Loucy (cell line): Measurements from ENCODE around the gene L3MBTL4.

ENCODE experiments used
- H2AFZ ChIP-seq: fragments of 200-600 bp; sonication (generic); 2 replicates; pipeline ENCODE4 v1.6.0; 2016; ENCODE audit warnings: antibody characterized with exemption, mild to moderate bottlenecking, low read length, moderate library complexity
- H3F3A ChIP-seq: fragments of 200-600 bp; 2 replicates; pipeline ENCODE4 v1.6.0; 2016; ENCODE audit warnings: antibody characterized with exemption, low read depth, mild to moderate bottlenecking
- H3K27me3 ChIP-seq: fragments of 200-600 bp; sonication (generic); 2 replicates; pipeline ENCODE4 v1.6.1; 2014; ENCODE audit warnings: low read length, mild to moderate bottlenecking; ENCODE audit not compliant: insufficient read depth, poor library complexity, severe bottlenecking
- H3K36me3 ChIP-seq: fragments of 200-600 bp; sonication (generic); 2 replicates; pipeline ENCODE4 v1.6.1; 2016; ENCODE audit warnings: low read length; ENCODE audit not compliant: insufficient read depth
- H3K4me1 ChIP-seq: fragments of 200-600 bp; sonication (generic); 2 replicates; pipeline ENCODE4 v1.5.1; 2014; ENCODE audit warnings: low read length, mild to moderate bottlenecking; ENCODE audit not compliant: insufficient read depth, poor library complexity, severe bottlenecking
- H3K4me2 ChIP-seq: fragments of 200-600 bp; sonication (generic); 2 replicates; pipeline ENCODE4 v1.6.0; 2014; ENCODE audit warnings: antibody characterized with exemption, low read length, low read depth, mild to moderate bottlenecking; ENCODE audit not compliant: poor library complexity, severe bottlenecking
- H3K4me3 ChIP-seq: fragments of 200-600 bp; sonication (generic); 2 replicates; pipeline ENCODE4 v1.5.1; 2014; ENCODE audit warnings: low read length, mild to moderate bottlenecking, mixed read lengths; ENCODE audit not compliant: poor library complexity, severe bottlenecking
- H3K79me2 ChIP-seq: fragments of 200-600 bp; sonication (generic); 2 replicates; pipeline ENCODE4 v1.6.1; 2014; ENCODE audit warnings: low read length; ENCODE audit not compliant: insufficient read depth
- H3K9ac ChIP-seq: fragments of 200-600 bp; sonication (generic); 2 replicates; pipeline ENCODE4 v1.6.0; 2014; ENCODE audit warnings: mild to moderate bottlenecking, low read depth, low read length, moderate library complexity; ENCODE audit not compliant: poor library complexity, severe bottlenecking
- H3K9me2 ChIP-seq: fragments of 200-600 bp; sonication (generic); replicated peaks from 2 replicates; pipeline ENCODE4 v1.6.1; 2016; ENCODE audit warnings: low read depth, low read length, mixed read lengths
- H3K9me3 ChIP-seq: fragments of 200-600 bp; sonication (generic); 2 replicates; pipeline ENCODE4 v1.6.1; 2014; ENCODE audit warnings: mild to moderate bottlenecking, antibody characterized with exemption, low read length, low read depth; ENCODE audit not compliant: insufficient read depth
- H4K20me1 ChIP-seq: fragments of 200-600 bp; sonication (generic); 2 replicates; pipeline ENCODE4 v1.6.0; 2014; ENCODE audit warnings: antibody characterized with exemption, low read length, mild to moderate bottlenecking; ENCODE audit not compliant: insufficient read depth, poor library complexity, severe bottlenecking
- CTCF ChIP-seq: fragments of 200-600 bp; sonication (generic); conservative IDR thresholded peaks from 2 replicates; pipeline ENCODE4 v1.5.1; 2014; ENCODE audit warnings: mild to moderate bottlenecking, antibody characterized with exemption, low read length
- EZH2phosphoT487 ChIP-seq: fragments of 200-600 bp; IDR thresholded peaks from 2 replicates; pipeline ENCODE4 v1.6.1; 2018; ENCODE audit warnings: antibody characterized with exemption, mild to moderate bottlenecking, moderate library complexity, borderline replicate concordance

Gene L3MBTL4

DNA sequence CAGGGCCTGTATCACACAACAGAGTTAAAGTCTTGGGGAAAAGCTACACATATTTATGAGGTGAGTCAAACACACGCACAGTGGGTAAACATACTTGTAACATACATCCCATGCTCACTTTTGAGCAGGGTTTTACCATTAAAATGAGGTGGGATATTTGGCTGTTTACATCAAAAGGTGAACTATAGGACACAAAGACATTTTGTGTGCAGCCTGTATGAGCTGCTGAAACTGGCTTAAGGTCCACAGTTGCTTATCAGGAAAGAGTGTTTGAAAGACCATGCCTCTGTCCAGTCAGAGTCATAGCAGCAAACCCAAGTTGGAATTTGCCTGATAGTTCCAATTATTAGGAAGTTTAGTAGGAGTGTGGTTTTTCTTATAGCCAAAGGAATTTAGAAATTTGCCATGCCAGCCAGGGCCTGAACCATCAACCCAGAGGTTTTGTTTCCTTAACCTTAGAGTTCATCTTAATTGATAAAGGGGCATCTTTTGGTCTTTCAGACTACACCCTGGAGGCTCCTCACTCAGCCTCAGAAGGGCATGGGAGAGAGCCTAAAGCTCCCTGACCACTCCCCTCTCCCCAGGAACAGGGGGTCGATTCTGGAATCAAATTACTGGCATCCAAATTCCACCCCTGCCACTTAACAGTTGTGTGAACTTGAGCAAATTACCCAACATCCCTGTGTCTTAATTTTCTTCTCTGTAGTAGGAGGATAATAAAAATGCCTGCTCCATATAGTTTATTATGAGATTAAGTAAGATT lies 29.9 kb upstream of the L3MBTL4 start:
- Histone ChIP-seq H3F3A (no peaks in the 10 kb centered on the region), H3K27me3 (no peaks in the 10 kb centered on the region), H3K9me2 (no peaks in the 10 kb centered on the region), H3K36me3 (no peaks in the 10 kb centered on the region), H3K4me1 (no peaks in the 10 kb centered on the region), H3K9ac (no peak overlapping the region), H3K9me3 (no peaks in the 10 kb centered on the region; the same call in 1 of the 2 replicates), H3K4me3 (no peak overlapping the region), H3K4me2 (no peak overlapping the region), H2AFZ (no peak overlapping the region), H3K79me2 (no peaks in the 10 kb centered on the region), H4K20me1 (no peaks in the 10 kb centered on the region)
- TF ChIP-seq EZH2phosphoT487 (no peak), CTCF (no peak)

DNA sequence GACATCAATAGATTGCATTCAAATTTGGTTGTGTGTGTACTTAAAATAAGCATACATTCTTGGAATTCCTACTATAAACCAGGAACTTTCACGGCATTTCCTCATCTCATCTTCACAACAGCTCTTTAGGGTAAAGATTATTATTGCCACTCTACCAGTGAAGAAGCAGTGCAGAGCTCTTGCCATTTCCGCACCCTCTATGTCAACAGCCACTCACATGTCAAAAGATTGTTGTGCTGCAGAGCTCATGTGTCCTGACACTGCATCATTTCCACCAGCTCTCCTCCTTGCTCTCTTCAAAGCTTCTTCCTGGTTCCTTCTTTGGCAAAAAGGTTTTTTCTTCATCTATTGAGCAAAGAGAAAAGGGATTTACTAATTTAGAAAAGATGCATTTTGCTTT lies 26.5 kb upstream of the L3MBTL4 start:
- no peaks in the 10 kb centered on the region for H4K20me1 ChIP-seq
- H3K4me1 ChIP-seq, result no peaks in the 10 kb centered on the region
- H3K9ac ChIP-seq, result no peak overlapping the region
- no peaks in the 10 kb centered on the region for H3K9me2 ChIP-seq
- H3K9me3 ChIP-seq, result no peaks in the 10 kb centered on the region; the same call in 1 of the 2 replicates
- no peaks in the 10 kb centered on the region for H3K36me3 ChIP-seq
- no peak for TF ChIP-seq CTCF
- no peak for TF ChIP-seq EZH2phosphoT487
- no peaks in the 10 kb centered on the region for H3K79me2 ChIP-seq
- H3K27me3 ChIP-seq, result no peaks in the 10 kb centered on the region
- H3K4me2 ChIP-seq, result no peak overlapping the region
- H3K4me3 ChIP-seq, result no peak overlapping the region
- no peaks in the 10 kb centered on the region for H3F3A ChIP-seq
- H2AFZ ChIP-seq, result no peak overlapping the region

- Histone ChIP-seq H3K4me2 (no peak overlapping the region), H3K79me2 (no peaks in the 10 kb centered on the region), H3K9me2 (no peaks in the 10 kb centered on the region), H2AFZ (no peak overlapping the region), H3K9ac (no peak overlapping the region), H3K9me3 (no peaks in the 10 kb centered on the region; the same call in 1 of the 2 replicates), H3K4me1 (no peaks in the 10 kb centered on the region), H3F3A (no peaks in the 10 kb centered on the region), H3K4me3 (no peak overlapping the region), H3K27me3 (no peaks in the 10 kb centered on the region), H3K36me3 (no peaks in the 10 kb centered on the region), H4K20me1 (no peaks in the 10 kb centered on the region)
- no peak for TF ChIP-seq EZH2phosphoT487
- TF ChIP-seq CTCF, result no peak
Measured at GRCh38 chr18:6437937-6438818, 23.5 kb upstream of the L3MBTL4 start.
